GM21423 (cell line): ENCODE data around the gene SMIM38.
"Not testable (repeated sequence)": the region's sequence is repeated elsewhere in the genome, so short reads cannot be mapped to it uniquely, and the experiment has no call there.

Experiments
- ATAC-seq: cut with Tn5 transposase; IDR thresholded peaks from one replicate; pipeline ENCODE4 v1.9.1; 2021; ENCODE audit warnings: mild to moderate bottlenecking, moderate library complexity; ENCODE audit not compliant: unreplicated experiment

The SMIM38 gene

DNA sequence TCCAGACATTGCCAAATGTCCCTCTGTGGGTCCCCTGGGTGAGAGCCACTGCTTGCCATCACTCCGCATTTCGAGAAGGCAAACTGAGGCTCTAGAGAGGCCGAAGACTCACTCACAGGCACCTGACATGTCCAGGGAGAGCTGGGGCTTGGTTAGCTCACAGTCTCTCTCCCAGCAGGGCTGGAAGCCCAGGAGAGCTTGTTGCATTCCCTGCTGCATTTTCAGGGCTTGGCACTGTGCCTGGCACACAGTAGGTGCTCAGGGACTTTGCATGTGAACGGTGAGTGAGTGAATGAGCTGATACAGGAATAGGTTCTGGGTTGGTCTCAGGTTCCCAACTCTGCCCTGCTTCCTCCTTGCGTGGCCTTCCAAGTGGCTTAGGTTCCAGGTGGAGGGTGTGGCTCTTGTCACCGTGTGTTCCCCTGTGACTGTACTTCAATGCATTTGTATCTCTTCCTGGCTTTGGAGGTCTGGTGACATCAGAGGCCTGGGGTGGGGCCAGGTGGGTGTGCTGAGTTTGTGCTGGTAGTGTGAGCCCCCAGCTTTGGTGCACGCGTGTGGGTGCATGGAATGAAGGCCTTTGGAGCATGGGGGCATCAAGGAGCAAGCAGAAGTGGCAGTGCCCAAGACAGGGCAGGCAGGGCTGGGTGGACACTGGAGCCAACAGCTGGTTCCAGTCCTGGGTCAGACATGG is 18.4 kb upstream of the SMIM38 start:
- no peak for ATAC-seq

- no peak for ATAC-seq
Measured at GRCh38 chr11:69138265-69138664, 17.5 kb upstream of the SMIM38 start.

DNA sequence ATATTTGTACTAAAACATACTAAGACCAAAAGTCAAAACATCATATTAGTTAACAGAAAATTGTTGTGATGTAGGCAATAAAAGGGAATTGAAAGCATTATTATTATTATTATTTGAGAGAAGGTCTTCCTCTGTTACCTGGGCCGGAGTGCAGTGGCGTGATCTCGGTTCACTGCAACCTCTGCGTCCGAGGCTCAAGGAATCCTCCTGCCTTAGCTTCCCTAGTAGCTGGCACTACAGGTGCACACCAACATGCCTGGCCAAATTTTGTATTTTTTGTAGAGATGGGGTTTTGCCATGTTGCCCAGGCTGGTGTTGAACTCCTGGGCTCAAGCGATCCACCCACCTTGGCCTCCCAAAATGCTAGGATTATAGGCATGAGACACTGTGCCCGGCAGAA is 15.6 kb upstream of the SMIM38 start:
- ATAC-seq, result not testable (repeated sequence)

GRCh38 chr11:69140635-69141034 is 15.1 kb upstream of the SMIM38 start:
- no peak for ATAC-seq

DNA sequence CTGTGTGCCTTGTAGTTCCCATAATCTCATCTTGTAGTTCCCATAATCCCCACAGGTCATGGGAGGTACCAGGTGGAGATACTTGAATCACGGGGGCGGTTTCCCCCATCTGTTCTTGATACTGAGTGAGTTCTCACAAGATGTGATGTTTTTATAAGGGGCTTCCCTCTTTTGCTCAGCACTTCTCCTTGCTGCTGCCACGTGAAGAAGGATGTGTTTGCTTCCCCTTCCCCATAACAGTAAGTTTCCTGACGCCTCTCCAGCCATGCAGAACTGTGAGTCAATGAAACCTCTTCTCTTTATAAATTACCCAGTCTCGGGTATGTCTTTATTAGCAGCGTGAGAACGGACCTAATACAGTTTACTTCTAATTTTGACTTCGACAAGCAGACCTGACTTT is 14.0 kb upstream of the SMIM38 start:
- ATAC-seq, result no peak

DNA sequence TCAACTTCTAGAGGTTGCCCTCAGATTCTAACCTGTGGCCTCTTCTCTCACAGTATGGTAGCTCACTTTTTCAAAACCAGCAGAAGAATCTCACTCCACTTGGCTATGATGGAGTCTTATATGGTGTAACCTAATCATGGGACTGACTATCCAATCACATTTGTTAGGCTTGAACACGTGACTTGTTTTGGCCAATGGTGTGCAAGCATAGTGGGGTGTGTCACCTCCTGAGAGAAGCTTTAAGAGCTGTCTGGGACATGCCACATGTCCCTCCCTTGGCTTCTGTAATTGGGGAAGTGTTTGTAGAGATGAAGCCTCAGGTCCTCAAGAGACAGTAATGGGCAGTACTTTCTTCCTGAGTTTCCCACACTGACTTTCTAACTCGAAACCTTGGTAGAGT is 12.8 kb upstream of the SMIM38 start:
- no peak for ATAC-seq

- no peak for ATAC-seq
Measured at GRCh38 chr11:69144316-69145049, 11.3 kb upstream of the SMIM38 start.

GRCh38 chr11:69145050-69145380 is 10.7 kb upstream of the SMIM38 start:
- no peak for ATAC-seq

GRCh38 chr11:69148377-69148762 is 7.4 kb upstream of the SMIM38 start:
- no peak for ATAC-seq

- ATAC-seq, result no peak
Measured at GRCh38 chr11:69148806-69149205, 6.9 kb upstream of the SMIM38 start.

DNA sequence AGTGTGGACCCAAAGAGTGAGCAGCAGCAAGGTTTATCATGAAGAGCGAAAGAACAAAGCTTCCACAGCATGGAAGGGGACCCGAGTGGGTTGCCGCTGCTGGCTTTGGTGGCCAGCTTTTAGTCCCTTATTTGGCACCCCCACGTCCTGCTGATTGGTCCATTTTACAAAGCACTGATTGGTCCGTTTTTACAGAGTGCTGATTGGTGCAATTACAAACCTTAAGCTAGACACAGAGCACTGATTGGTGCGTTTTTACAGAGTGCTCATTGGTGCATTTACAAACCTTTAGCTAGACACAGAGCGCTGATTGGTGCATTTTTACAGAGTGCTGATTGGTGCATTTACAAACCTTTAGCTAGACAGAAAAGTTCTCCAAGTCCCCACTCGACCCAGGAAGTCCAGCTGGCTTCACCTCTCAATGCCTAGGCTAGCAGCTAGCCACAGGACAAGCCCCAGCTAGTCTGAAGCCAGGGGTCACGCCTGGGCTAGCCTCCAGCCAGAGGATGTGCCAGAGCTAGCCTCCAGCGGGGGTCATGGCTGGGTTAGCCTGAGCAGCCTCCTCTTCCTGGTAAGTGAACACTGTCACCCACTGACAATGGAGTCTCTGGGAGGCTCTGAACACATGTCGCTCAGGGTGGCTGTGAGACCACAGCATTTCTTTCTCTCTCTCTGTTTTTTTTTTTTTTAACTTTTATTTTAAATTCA is 6.2 kb upstream of the SMIM38 start:
- ATAC-seq, result not testable (repeated sequence)

DNA sequence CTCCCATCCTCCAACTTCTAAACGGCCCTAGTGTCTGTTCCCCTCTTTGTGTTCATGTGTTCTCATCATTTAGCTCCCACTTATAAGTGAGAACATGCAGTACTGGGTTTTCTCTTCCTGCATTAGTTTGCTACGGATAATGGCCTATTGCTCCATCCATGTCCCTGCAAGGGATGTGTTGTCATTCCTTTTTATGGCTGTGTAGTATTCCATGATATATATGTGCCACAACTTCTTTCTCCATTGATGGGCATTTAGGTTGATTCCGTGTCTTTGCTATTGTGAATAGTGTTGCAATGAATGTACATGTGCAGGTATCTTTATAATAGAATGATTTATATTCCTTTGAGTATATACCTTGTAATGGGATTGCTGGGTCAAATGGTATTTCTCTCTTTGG is 5.6 kb upstream of the SMIM38 start:
- no peak for ATAC-seq

- ATAC-seq, result no peak
Measured at GRCh38 chr11:69151836-69152235, 3.9 kb upstream of the SMIM38 start.

DNA sequence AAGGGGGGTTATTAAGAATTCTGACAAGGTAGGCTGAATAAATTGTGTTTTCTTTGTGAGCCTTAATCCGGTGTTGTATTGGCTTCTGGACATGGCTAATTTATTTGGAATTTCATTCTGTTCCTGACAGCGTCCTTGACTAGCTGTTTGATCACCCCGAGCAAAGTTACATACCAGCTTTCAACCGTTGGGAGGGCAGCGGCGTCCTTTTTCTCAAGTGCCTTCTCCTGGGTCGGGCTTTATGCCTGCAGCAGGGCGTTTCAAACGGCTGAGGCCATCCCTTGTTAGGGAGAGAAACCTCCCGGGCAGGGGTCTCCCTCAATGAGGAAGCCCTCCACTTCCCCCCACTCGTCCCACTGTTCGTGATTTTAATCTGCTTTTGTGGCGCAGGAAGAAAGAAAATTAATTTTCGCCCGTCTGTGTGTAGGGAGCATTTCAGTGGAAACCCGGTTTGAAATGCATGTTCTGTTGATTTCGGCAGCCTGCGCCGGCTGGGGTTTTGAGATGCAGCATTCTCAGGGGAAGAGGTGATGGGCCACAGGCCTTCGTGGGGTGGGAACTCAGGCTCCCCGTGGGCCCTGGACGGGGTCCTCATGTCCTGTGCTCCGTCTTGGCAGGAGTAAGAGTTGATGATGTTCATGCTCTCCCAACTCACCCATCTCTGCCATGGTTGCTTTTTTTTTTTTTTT is 2.9 kb upstream of the SMIM38 start:
- ATAC-seq, result no peak

DNA sequence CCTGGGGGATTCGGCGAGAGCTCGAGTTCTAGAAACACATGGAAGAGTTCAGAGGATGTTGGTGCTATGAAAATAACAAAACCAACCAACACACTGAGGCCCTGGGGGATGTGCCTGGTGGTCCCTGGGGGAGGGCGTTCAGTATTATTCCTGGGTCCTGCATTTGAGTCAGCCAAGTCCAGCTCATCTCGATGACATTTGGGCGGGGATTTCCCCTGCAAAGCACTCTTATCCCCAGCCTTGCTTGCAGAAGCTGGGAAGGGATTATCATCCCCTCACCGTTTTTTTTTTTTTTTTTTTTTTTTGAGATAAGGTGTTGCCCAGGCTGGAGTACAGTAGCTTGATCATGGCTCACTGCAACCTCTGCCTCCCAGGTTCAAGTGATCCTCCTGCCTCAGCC is 2.1 kb upstream of the SMIM38 start:
- no peak for ATAC-seq

- no peak for ATAC-seq
Measured at GRCh38 chr11:69154211-69154913, 1.4 kb upstream of the SMIM38 start.

- ATAC-seq, result no peak
Measured at GRCh38 chr11:69154938-69155301, 815 bp upstream of the SMIM38 start.

GRCh38 chr11:69156235-69156639 is 502 bp downstream of the SMIM38 start:
- no peak for ATAC-seq

- ATAC-seq, result no peak
Measured at GRCh38 chr11:69156673-69157155, 979 bp downstream of the SMIM38 start.

DNA sequence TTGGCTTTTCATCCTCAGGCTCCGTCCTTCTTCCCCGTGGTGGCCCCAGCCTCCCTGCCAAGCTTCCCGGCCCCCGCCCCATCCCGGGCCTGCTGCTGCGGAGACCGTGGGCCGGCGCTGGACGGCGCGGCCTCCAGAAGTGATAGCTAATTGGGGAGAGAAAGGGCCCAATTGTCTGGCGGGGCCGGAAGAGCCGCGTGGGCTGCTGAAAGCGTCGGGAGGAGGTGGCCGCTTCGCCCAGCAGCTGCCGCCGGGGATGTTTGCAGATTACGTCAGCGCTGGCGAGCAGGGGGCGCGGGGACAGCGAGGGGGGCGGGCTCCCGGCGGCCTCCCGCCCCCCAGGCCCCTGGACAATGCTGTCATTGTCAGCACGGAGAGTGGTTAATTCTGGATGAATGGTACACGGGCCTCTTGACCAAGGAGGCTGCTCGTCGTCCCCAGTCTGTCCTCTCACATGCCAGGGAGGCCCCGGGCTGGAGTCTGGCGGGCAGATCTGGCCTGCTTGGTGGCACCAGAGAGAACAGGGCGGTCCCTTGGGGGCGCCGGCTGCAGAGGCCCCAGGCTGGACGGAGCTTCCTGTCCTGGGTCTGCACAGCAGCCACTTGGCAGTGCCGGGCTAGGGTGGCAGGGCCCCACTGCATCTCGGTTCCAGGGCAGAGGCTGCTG is 1.6 kb downstream of the SMIM38 start:
- ATAC-seq, result no peak
